DMS153 treated with DMSO at 0.1 percent for 48 hours (cell line): ENCODE measurements around the gene MAST3.
A peak's percentile ranks its signal among the peaks of the same experiment; 100 is the strongest.

Source experiments
- DNase-seq: peaks from one replicate; lab custom pipeline; 2025; ENCODE audit not compliant: unreplicated experiment; lab: John Stamatoyannopoulos, UW

Gene MAST3

GRCh38 chr19:18109733-18110608 is 12.4 kb downstream of the MAST3 start:
- no peak for DNase-seq

GRCh38 chr19:18110609-18111232 is 13.1 kb downstream of the MAST3 start:
- no peak for DNase-seq

GRCh38 chr19:18112989-18113478 is 15.5 kb downstream of the MAST3 start:
- DNase-seq, result peak; percentile 81

- DNase-seq, result no peak
These were observed 16.2 kb downstream of the MAST3 start for GRCh38 chr19:18113827-18114226.

DNA sequence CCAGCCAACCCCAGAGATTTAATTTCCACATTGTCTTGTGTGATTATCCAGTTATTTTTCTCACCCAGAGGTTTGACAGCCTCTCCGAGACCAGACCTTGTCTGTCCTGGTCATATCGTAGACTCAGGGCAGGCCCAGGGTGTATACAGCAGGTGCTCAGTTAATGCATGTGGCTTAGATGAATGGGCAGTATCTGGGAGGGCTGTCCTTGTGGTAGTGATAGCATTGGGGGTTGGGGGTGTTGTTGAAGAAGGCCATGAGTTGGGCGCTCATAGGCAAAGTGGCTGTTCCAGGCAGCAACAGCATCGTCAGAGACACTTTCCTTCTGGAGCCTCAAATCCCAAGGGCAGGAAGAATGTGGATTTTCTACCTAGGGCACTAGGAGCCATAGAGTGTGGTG is 16.9 kb downstream of the MAST3 start:
- no peak for DNase-seq

DNA sequence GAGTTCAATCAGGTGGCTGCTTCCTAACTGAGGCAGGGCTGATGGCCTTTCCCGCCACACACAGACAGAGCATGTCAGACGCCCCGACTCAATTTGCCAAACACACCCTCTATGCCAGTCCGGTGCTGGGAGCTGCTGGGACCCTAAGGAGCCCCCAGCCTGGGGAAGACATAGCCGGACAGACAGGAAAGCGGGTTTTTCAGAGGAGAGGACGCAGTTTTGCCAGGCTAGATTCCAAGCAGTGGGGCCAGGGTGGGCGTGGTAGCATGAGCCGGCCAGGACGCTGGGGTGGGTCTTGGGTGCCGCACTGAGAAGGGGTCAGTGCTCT is 19.8 kb downstream of the MAST3 start:
- no peak for DNase-seq

DNA sequence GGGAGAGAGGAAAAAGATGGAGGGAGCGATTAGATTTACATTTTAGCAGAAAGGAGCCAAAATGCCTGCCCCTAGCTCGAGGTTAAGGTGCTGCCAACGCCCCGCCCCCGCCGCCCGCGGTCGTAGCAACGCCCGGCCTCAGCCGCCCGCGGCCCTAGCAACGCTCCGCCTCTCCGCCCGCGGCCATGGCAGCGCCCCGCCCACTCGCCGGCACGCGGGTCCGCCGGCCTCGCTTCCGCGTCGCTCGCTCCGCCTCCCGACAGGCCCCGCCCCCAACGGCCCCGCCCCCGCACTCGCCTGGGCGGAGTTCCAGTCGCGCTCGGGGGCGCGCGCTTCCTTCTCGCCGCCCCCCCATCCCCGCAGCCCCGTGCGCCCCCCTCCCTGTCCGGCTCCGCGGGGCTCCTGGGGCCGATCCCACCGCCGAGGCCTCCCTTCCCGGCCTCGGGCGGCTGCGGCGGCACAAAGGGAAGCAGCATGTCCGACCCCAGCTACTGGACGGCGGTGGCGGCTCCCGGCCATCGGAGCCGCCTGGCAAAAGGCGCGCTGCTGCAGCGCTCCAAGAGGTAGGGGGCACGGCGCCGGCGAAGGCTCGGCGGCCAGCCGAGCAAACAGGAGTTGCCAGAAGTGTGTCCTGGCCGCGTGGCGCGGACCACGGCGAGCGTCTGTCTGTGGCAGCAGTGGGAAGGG is 20.3 kb downstream of the MAST3 start:
- DNase-seq, result peak; percentile 52

DNA sequence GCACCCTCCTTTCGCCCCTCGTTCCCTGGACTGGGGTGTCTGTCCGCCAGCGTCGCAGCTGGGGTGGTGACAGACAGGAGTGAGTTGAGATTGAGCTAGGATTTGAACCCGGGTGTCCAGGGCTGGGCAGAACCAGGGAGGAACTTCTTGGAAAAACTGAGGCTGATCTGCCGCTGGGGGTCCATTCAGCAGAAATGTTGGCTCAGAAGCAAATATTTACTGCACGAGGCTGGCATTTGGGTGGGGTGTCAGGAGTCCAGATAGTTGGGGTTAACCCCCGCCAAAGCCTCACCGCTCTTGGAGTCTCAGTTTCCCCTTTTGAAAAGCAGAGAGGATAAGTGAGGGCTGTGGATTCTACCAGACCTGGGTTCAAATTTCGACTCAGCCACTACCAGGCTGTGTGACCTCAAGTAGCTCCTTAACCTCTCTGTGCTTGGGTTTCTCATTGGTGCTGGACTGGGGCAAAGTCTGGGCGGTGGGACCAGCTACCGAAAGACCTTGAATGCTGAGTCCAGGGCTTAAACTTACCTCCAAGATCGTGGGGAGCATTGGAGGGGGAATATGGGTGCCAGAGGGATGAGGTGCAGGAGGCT is 20.9 kb downstream of the MAST3 start:
- DNase-seq, result no peak

DNA sequence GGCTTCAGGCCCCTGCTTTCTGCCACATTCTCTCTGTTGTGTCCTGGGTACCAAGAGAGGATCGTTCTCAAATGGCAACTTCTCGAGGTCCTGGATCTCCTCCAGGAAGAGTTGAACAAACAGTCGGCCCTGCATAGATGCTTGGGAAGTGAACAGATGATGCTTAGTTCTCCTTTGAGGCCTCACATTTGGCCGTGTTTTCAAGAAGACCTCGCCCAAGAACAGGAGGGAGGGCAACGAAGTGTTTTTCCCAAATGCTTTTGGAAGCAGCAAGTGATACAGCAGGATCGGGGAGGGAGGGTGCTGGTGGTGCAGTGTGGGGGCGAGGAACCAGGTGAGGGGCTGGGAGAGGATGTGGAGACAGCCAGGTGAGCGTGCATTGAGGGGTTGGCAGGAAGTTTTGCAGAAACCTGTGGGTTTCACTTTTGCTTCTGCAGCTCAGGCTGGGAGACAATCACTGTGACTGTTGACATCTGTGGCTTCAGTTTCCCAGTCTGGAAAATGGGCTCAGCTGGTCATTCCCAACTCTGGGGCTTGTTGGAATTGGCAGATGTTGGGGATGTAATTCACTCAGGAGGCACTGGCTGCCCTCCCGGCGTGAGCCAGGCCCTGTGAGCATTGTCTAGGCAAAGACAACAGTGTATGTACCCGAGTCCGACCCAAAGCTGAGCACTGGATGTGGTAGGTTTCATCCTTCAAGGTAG is 21.6 kb downstream of the MAST3 start:
- no peak for DNase-seq

DNA sequence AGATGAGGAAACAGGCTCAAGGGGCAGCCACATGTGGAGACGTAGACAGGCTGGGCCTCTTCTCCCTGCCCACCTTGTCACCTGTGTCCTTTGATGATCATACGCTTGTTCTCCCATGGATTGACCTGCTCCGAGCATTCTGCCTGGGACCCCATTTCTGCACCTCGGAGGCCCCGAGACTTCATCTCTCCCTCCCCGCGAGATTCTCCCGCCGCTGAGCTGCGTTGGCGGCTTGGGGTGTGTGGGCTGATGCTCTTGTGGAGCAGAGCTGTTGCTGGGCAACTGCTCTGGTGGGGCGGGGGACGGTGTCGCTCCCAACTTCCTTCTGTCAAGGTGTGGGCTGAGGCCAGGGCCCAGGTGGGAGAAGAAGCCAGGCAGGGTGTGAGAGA is 22.1 kb downstream of the MAST3 start:
- DNase-seq, result no peak

DNA sequence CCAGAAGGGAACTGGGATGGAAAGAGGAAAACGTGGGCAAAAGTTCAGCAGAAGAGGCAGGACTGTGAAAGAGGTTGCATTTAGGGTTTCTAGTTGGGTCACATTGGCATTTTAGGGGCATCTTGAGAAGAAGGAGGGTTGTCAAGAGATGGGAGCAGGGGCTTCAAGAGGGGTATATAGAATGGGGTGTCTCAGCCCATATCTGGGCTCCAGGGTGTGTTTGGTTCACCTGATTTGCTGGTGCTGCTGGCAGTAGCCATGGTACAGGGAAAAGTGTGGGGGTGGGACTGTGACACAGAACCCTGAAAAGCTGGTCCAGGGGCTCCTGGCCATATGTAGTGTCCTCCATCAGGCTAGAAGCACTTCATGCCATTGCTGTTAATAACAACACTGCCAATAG is 22.5 kb downstream of the MAST3 start:
- no peak for DNase-seq

DNA sequence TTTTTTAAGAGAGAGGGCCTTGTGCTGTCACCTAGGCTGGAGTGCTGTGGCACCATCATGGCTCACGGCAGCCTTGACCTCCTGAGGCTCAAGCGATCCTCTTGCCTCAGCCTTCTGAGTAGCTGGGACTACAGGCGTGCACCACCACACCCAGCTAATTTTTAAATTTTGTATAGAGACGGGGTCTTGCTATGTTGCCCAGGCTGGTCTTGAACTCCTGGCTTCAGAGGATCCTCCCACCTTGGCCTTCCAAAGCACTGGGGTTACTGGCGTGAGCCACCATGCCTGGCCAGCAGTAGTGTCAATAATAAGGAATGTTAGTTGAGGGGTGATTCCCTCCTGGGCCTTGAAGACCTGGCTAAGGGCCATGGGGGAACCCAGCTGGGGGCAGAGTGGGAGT is 23.6 kb downstream of the MAST3 start:
- no peak for DNase-seq

- DNase-seq, result no peak
These were observed 24.8 kb downstream of the MAST3 start for GRCh38 chr19:18122424-18122823.

- no peak for DNase-seq
These were observed 25.6 kb downstream of the MAST3 start for GRCh38 chr19:18122860-18123795.

- DNase-seq, result no peak
These were observed 26.2 kb downstream of the MAST3 start for GRCh38 chr19:18123819-18124218.

DNA sequence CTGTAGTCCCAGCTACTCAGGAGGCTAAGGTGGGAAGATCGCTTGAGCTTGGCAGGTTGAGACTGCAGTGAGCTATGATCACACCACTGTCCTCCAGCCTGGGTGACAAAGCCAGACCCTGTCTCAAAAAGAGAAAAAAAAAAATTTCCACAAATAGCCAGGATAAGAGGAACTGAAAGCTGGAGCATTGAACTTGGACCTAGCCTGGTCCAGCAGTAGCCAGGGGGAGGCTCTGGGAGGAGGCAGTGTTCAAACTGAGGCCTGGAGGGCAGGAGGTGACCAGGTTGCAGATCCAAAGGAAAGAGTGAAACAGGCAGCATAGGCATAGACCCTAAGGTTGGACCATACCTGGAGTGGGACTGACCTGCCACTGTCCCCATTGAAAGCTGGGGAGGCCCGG is 28.5 kb downstream of the MAST3 start:
- DNase-seq, result no peak

- no peak for DNase-seq
These were observed 30.5 kb downstream of the MAST3 start for GRCh38 chr19:18128044-18128443.

- DNase-seq, result no peak
These were observed 31.2 kb downstream of the MAST3 start for GRCh38 chr19:18128805-18129204.

DNA sequence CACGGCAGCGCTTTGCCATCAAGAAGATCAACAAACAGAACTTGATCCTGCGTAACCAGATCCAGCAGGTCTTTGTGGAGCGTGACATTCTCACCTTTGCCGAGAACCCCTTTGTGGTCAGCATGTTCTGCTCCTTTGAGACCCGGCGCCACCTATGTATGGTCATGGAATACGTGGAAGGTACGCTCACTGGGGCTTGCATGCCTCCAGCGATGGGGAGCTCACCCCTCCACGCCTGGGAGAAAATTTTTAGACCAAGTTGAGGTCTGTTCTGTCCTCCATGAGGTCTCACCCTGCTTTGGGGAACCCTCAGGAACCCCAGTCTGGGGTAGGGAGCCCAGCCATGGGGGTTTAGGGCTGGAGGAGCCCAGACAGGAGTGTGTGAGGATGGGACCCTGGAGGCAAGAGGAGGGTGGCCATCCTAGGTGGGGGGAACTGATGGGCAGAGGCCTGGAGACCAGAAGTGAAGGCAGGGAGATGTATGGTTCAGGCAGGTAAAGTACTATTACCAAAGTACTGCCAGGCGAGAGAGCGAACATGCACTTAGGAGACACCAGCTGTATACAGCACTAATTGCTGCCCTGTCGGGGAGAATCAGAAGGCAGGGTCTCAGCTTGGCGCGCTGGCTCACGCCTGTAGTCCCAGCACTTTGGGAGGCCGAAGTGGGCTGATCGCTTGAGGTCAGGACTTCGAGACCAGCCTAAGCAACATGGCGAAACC is 33.1 kb downstream of the MAST3 start:
- no peak for DNase-seq
